SK-N-SH (cell line): ENCODE results near the gene OSBPL6. TPM values are rescaled to one million over a fixed set of nuclear protein-coding genes. Genes with fewer than 3 reads are reported as not detected.

Source experiments
- CTCF ChIA-PET: fragments of 300-600, 350-600 bp; formaldehyde crosslinking; extraction: SDS; loops from one replicate; lab custom pipeline; 2021; lab: Yijun Ruan, JAX
- POLR2A ChIA-PET: fragments of 350-600 bp; sonication (Branson Sonifier 250); formaldehyde crosslinking; extraction: SDS; loops from one replicate; lab custom pipeline; 2020; ENCODE audit warnings: antibody characterized with exemption, inconsistent platforms; lab: Yijun Ruan, JAX
- DNase-seq: peaks from one replicate; pipeline ENCODE4 v3.0.0; 2012
- H2AFZ ChIP-seq: fragments of 200-600 bp; sonication (generic); 2 replicates; pipeline ENCODE4 v1.8.1; 2016; ENCODE audit warnings: antibody characterized with exemption, mild to moderate bottlenecking, low read depth
- H3F3A ChIP-seq: fragments of 200-600 bp; sonication (generic); replicated peaks from 2 replicates; pipeline ENCODE3; 2016; ENCODE audit warnings: antibody characterized with exemption, mild to moderate bottlenecking; ENCODE audit not compliant: insufficient read depth
- H3K27ac ChIP-seq, 2 experiments: fragments of 200-500 bp in 1 of 2; fragments of 200-600 bp in 1 of 2; sonication (Bioruptor generic) in 1 of 2; sonication (generic), shearing (Covaris generic) in 1 of 2; 2 replicates each; pipeline versions ENCODE4 v1.5.1 to v1.6.1; 2014 to 2016; ENCODE audit warnings: low read depth in 2 of 2, inconsistent platforms in 1 of 2, low read length in 1 of 2, mild to moderate bottlenecking in 1 of 2, mixed read lengths in 1 of 2
- H3K27me3 ChIP-seq: fragments of 200-600 bp; sonication (generic), shearing (Covaris generic); 2 replicates; pipeline ENCODE4 v1.6.1; 2016; ENCODE audit warnings: mixed run types; ENCODE audit not compliant: insufficient read depth
- H3K36me3 ChIP-seq, 2 experiments: fragments of 200-500 bp in 1 of 2; fragments of 200-600 bp in 1 of 2; sonication (Bioruptor generic) in 1 of 2; sonication (generic) in 1 of 2; replicated peaks in 1 of 2; 2 replicates each; pipeline versions ENCODE3 to v1.5.1; 2014 to 2016; ENCODE audit warnings: low read length in 1 of 2, mild to moderate bottlenecking in 1 of 2; ENCODE audit not compliant: insufficient read depth in 2 of 2, control insufficient read depth in 1 of 2
- H3K4me1 ChIP-seq, 2 experiments: fragments of 200-500 bp in 1 of 2; fragments of 200-600 bp in 1 of 2; sonication (Bioruptor generic) in 1 of 2; sonication (generic), shearing (Covaris generic) in 1 of 2; 2 replicates each; pipeline versions ENCODE4 v1.5.1 to v1.6.1; 2014 to 2016; ENCODE audit warnings: low read depth in 1 of 2, low read length in 1 of 2, mixed run types in 1 of 2; ENCODE audit not compliant: insufficient read depth in 2 of 2, control insufficient read depth in 1 of 2
- H3K4me2 ChIP-seq: fragments of 200-600 bp; sonication (generic), shearing (Covaris generic); 2 replicates; pipeline ENCODE4 v1.6.1; 2017; ENCODE audit warnings: mixed run types
- H3K4me3 ChIP-seq, 2 experiments: fragments of 200-500 bp in 1 of 2; fragments of 200-600 bp in 1 of 2; sonication (Bioruptor generic) in 1 of 2; sonication (generic), shearing (Covaris generic) in 1 of 2; 2 replicates each; pipeline versions ENCODE4 v1.5.1 to v1.8.1; 2014 to 2016; ENCODE audit warnings: low read depth in 2 of 2, inconsistent platforms in 1 of 2, low read length in 1 of 2, mild to moderate bottlenecking in 1 of 2, mixed read lengths in 1 of 2, moderate library complexity in 1 of 2
- H3K79me2 ChIP-seq: fragments of 200-600 bp; sonication (generic); 2 replicates; pipeline ENCODE4 v1.8.1; 2017; ENCODE audit warnings: mild to moderate bottlenecking; ENCODE audit not compliant: insufficient read depth
- H3K9ac ChIP-seq: fragments of 200-600 bp; sonication (generic); 2 replicates; pipeline ENCODE4 v1.6.1; 2017; ENCODE audit warnings: mixed run types
- H3K9me2 ChIP-seq: fragments of 200-600 bp; sonication (generic); 2 replicates; pipeline ENCODE4 v1.6.1; 2017; ENCODE audit warnings: mixed run types
- H3K9me3 ChIP-seq: fragments of 200-600 bp; sonication (generic); 2 replicates; pipeline ENCODE4 v1.6.1; 2017; ENCODE audit warnings: mixed run types, mild to moderate bottlenecking, moderate library complexity
- H4K20me1 ChIP-seq: fragments of 200-600 bp; sonication (generic); 2 replicates; pipeline ENCODE4 v1.6.1; 2017; ENCODE audit warnings: mild to moderate bottlenecking, mixed run types; ENCODE audit not compliant: insufficient read depth
- CHD2 ChIP-seq: fragments of 150-350 bp; IDR thresholded peaks from 2 replicates; pipeline ENCODE4 v1.6.1; 2018; ENCODE audit warnings: low read length; ENCODE audit not compliant: partially characterized antibody
- ELF1 ChIP-seq: IDR thresholded peaks from 2 replicates; pipeline ENCODE4 v1.4.0; 2012
- EZH2phosphoT487 ChIP-seq: fragments of 200-600 bp; sonication (generic); IDR thresholded peaks from 2 replicates; pipeline ENCODE4 v1.6.1; 2017; ENCODE audit warnings: low read depth, mixed run types, mild to moderate bottlenecking, antibody characterized with exemption, moderate library complexity, borderline replicate concordance
- FOSL2 ChIP-seq: IDR thresholded peaks from 2 replicates; pipeline ENCODE4 v1.4.0; 2012; ENCODE audit warnings: low read depth, mild to moderate bottlenecking, moderate library complexity, borderline replicate concordance
- FOXM1 ChIP-seq: IDR thresholded peaks from 2 replicates; pipeline ENCODE4 v1.4.0; 2012; ENCODE audit warnings: low read depth, mild to moderate bottlenecking
- GATA2 ChIP-seq: sonication (generic); formaldehyde crosslinking; IDR thresholded peaks from 2 replicates; pipeline ENCODE4 v1.5.0; 2020; ENCODE audit warnings: mild to moderate bottlenecking, missing genetic modification reagents
- JUND ChIP-seq: IDR thresholded peaks from 2 replicates; pipeline ENCODE4 v1.4.0; 2012
- MAX ChIP-seq: IDR thresholded peaks from 2 replicates; pipeline ENCODE4 v1.4.0; 2012; ENCODE audit warnings: low read depth
- MEF2A ChIP-seq: IDR thresholded peaks from 2 replicates; pipeline ENCODE4 v1.4.0; 2012; ENCODE audit warnings: low read depth, borderline replicate concordance
- POLR2AphosphoS5 ChIP-seq: IDR thresholded peaks from 2 replicates; pipeline ENCODE4 v1.6.1; 2012; ENCODE audit warnings: low read depth, low read length
- RCOR1 ChIP-seq: fragments of 150-350 bp; IDR thresholded peaks from 2 replicates; pipeline ENCODE4 v1.6.1; 2017; ENCODE audit warnings: antibody characterized with exemption, low read length
- RXRA ChIP-seq: IDR thresholded peaks from 2 replicates; pipeline ENCODE4 v1.4.0; 2012; ENCODE audit warnings: low read depth, mild to moderate bottlenecking, borderline replicate concordance
- SMC3 ChIP-seq: IDR thresholded peaks from 2 replicates; pipeline ENCODE4 v1.6.1; 2012; ENCODE audit warnings: low read depth, low read length, improper control_type of control experiment
- TCF12 ChIP-seq: IDR thresholded peaks from 2 replicates; pipeline ENCODE4 v1.4.0; 2012
- TEAD4 ChIP-seq: IDR thresholded peaks from 2 replicates; pipeline ENCODE4 v1.4.0; 2012; ENCODE audit warnings: mild to moderate bottlenecking, borderline replicate concordance; ENCODE audit not compliant: insufficient read depth
- YY1 ChIP-seq: IDR thresholded peaks from 2 replicates; pipeline ENCODE4 v1.4.0; 2012; ENCODE audit warnings: low read depth, mild to moderate bottlenecking
- WGBS: methylation state at CpG from one replicate; pipeline ENCODE4 v1.1.6; 2017; ENCODE audit warnings: low lambda C conversion rate; 5-methylcytosine and 5-hydroxymethylcytosine counted together
- polyA plus RNA-seq, 3 experiments: library from polyadenylated mRNA; depleted of rRNA; stranded (reverse); fragments of >200 nt; gene quantifications; 2 replicates each; pipeline ENCODE4 v1.2.3, GENCODE V29; 2012
- TF ChIP-seq, protein P1 (sequence below): IDR thresholded peaks from 2 replicates; pipeline ENCODE4 v1.4.0; 2012; ENCODE audit warnings: low read depth, borderline replicate concordance
- TF ChIP-seq, protein P2 (sequence below): fragments of 150-350 bp; IDR thresholded peaks from 2 replicates; pipeline ENCODE4 v1.6.1; 2017; ENCODE audit warnings: antibody characterized with exemption, low read length, low read depth, borderline replicate concordance

Gene OSBPL6
- polyA plus RNA-seq, 1 of the 3 experiments (the other 2 are of a cell fraction): 2.7 TPM

GRCh38 chr2:178392215-178392614 is 197.9 kb downstream of the OSBPL6 start:
- WGBS: 93% methylated on average over 3 of the region's 3 CpGs
- peaks cover 0 to 3% of the 10 kb centered on the region in 2 experiments; a peak in 1 of 4 replicates for H3K4me1 ChIP-seq
- no peaks in the 10 kb centered on the region for H4K20me1 ChIP-seq
- H2AFZ ChIP-seq: no peak overlapping the region
- H3K79me2 ChIP-seq: no peaks in the 10 kb centered on the region
- TF ChIP-seq EZH2phosphoT487 (no peak), RXRA (no peak), JUND (no peak), YY1 (no peak), CHD2 (no peak), FOSL2 (no peak), TCF12 (no peak), ELF1 (no peak), MEF2A (no peak), TEAD4 (no peak), GATA2 (CRISPR knock-in tag) (no peak), SMC3 (no peak), FOXM1 (no peak), MAX (no peak)
- TF ChIP-seq, protein P1, sequence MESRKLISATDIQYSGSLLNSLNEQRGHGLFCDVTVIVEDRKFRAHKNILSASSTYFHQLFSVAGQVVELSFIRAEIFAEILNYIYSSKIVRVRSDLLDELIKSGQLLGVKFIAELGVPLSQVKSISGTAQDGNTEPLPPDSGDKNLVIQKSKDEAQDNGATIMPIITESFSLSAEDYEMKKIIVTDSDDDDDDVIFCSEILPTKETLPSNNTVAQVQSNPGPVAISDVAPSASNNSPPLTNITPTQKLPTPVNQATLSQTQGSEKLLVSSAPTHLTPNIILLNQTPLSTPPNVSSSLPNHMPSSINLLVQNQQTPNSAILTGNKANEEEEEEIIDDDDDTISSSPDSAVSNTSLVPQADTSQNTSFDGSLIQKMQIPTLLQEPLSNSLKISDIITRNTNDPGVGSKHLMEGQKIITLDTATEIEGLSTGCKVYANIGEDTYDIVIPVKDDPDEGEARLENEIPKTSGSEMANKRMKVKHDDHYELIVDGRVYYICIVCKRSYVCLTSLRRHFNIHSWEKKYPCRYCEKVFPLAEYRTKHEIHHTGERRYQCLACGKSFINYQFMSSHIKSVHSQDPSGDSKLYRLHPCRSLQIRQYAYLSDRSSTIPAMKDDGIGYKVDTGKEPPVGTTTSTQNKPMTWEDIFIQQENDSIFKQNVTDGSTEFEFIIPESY: no peak
- ChIA-PET CTCF (interaction anchor here (0.6 to 2.7 kb wide), 5 partner anchors 10 to 1455 kb away, joined by 3 to 15 read pairs (median 5); no protein-coding TSS in a partner anchor), POLR2A (no interaction called here)
- no peaks in the 10 kb centered on the region for H3K9me3 ChIP-seq
- peaks cover 0 to 4% of the 10 kb centered on the region in 2 experiments for H3K36me3 ChIP-seq
- H3K9me2 ChIP-seq: no peaks in the 10 kb centered on the region
- H3K4me2 ChIP-seq: no peak overlapping the region
- H3K4me3 ChIP-seq: no peak overlapping the region
- DNase-seq: no peak
- H3K27ac ChIP-seq: no peak overlapping the region
- H3K9ac ChIP-seq: no peak overlapping the region
- H3F3A ChIP-seq: no peaks in the 10 kb centered on the region
- no peaks in the 10 kb centered on the region for H3K27me3 ChIP-seq

DNA sequence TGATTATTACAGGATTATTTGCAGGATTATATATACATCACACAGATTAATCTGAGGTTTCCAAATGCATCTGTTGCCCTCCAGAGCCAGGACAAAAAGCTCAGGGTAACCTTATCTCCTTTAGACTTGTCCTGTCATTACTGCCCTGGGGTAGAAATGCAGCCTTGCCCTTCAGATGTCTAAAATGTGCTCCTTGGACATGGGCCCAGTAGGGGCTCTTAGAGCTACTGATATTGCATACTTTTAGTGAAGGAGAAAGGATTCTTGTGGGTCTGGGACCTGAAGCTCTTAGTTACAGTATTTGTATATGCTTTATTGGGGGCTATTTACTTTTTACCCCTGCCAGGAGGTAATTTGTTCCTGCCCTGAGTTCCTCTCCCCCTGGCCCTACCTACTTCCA is 200.5 kb downstream of the OSBPL6 start:
- no peaks in the 10 kb centered on the region for H3K9me2 ChIP-seq
- H4K20me1 ChIP-seq: no peaks in the 10 kb centered on the region
- TF ChIP-seq, protein P2, sequence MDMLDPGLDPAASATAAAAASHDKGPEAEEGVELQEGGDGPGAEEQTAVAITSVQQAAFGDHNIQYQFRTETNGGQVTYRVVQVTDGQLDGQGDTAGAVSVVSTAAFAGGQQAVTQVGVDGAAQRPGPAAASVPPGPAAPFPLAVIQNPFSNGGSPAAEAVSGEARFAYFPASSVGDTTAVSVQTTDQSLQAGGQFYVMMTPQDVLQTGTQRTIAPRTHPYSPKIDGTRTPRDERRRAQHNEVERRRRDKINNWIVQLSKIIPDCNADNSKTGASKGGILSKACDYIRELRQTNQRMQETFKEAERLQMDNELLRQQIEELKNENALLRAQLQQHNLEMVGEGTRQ: no peak
- TF ChIP-seq TCF12: no peak
- TF ChIP-seq RCOR1: no peak
- TF ChIP-seq CHD2: no peak
- TF ChIP-seq YY1: no peak
- no peak for TF ChIP-seq POLR2AphosphoS5
- TF ChIP-seq GATA2 (CRISPR knock-in tag): no peak
- TF ChIP-seq TEAD4: no peak
- TF ChIP-seq, all 33 proteins: peak for 0
- Histone ChIP-seq H3K36me3 (peaks cover 0 to 4% of the 10 kb centered on the region in 2 experiments), H3K79me2 (no peaks in the 10 kb centered on the region), H3F3A (no peaks in the 10 kb centered on the region), H3K4me3 (no peak overlapping the region), H3K9me3 (no peaks in the 10 kb centered on the region), H3K4me1 (peaks cover 0 to 3% of the 10 kb centered on the region in 2 experiments; a peak in 1 of 4 replicates), H3K27ac (no peak overlapping the region), H3K9ac (no peak overlapping the region), H3K27me3 (no peaks in the 10 kb centered on the region), H3K4me2 (no peak overlapping the region), H2AFZ (no peak overlapping the region)
- no peak for DNase-seq
- CTCF ChIA-PET: interaction anchor here (0.8 to 14.9 kb wide), 7 partner anchors 9 to 283 kb away, joined by 3 to 199 read pairs (median 4); no protein-coding TSS in a partner anchor
- POLR2A ChIA-PET: interaction anchor here (1.3 kb wide), 1 partner anchor 18 kb away, joined by 7 read pairs; no protein-coding TSS in a partner anchor
